K562 (cell line): ENCODE results near the gene LUC7L. TPM values are rescaled to one million over a fixed set of nuclear protein-coding genes. Genes with fewer than 3 reads are reported as not detected.

Experiments
- ATAC-seq: fragments of 200-7000 bp; cut with Tn5 transposase; 3 replicates; pipeline ENCODE4 v1.9.1; 2020; ENCODE audit warnings: moderate library complexity
- BruUV-seq: library from RNA; stranded (reverse); fragments of 400-500 nt; replicated peaks from 2 replicates; lab custom pipeline; 2021; lab: Mats Ljungman, UMichigan
- CTCF ChIA-PET: fragments of 300-600 bp; formaldehyde crosslinking; extraction: SDS; loops from one replicate; lab custom pipeline; 2021; ENCODE audit warnings: low intra/inter-chr PET ratio; lab: Yijun Ruan, JAX
- POLR2A ChIA-PET: fragments of 300-600, 350-650 bp; sonication (Branson Sonifier 250); formaldehyde crosslinking; extraction: SDS; loops from one replicate; lab custom pipeline; 2021; ENCODE audit warnings: antibody characterized with exemption, inconsistent platforms; lab: Yijun Ruan, JAX
- DNase-seq, 4 experiments: peaks; one replicate each; pipeline versions ENCODE4 v3.0.0 to v3.0.0-alpha.2; 2011 to 2018; ENCODE audit warnings: low spot score in 3 of 4, mixed read lengths in 3 of 4; ENCODE audit errors: extremely low read depth in 1 of 4
- FAIRE-seq: peaks from 2 replicates; lab custom pipeline; 2011; peaks lifted over from hg19 to GRCh38; lab: Jason Lieb, UNC
- H2AFZ ChIP-seq: 2 replicates; pipeline ENCODE4 v1.6.0; 2011; ENCODE audit warnings: low read depth, low read length, control low read depth, inconsistent platforms
- H3K27ac ChIP-seq: fragments of 200-600 bp; 3 replicates; pipeline ENCODE4 v1.8.0; 2011; ENCODE audit warnings: low read depth, mild to moderate bottlenecking, control low read depth, inconsistent platforms, low read length, moderate library complexity, mixed read lengths; ENCODE audit errors: extremely low read depth
- H3K27me3 ChIP-seq, 2 experiments: fragments of 300-600 bp in 1 of 2; 2 replicates in 1 of 2; 3 replicates in 1 of 2; pipeline versions ENCODE4 v1.6.0 to v1.8.0; 2011; ENCODE audit warnings: inconsistent platforms in 2 of 2, low read length in 2 of 2, mild to moderate bottlenecking in 1 of 2, mixed read lengths in 1 of 2, moderate library complexity in 1 of 2; ENCODE audit not compliant: control insufficient read depth in 2 of 2, insufficient read depth in 2 of 2
- H3K36me3 ChIP-seq: fragments of 300-600 bp; 3 replicates; pipeline ENCODE4 v1.8.0; 2011; ENCODE audit warnings: mild to moderate bottlenecking, low read length, inconsistent platforms; ENCODE audit not compliant: control insufficient read depth, insufficient read depth
- H3K4me1 ChIP-seq, 2 experiments: fragments of 200-600 bp in 1 of 2; replicated peaks in 1 of 2; 2 replicates in 1 of 2; 3 replicates in 1 of 2; pipeline versions ENCODE4 v1.5.1 to v1.8.0; 2011; ENCODE audit warnings: inconsistent platforms in 2 of 2, low read length in 2 of 2, mild to moderate bottlenecking in 1 of 2, mixed read lengths in 1 of 2, moderate library complexity in 1 of 2; ENCODE audit not compliant: control insufficient read depth in 2 of 2, insufficient read depth in 2 of 2
- H3K4me2 ChIP-seq: 2 replicates; pipeline ENCODE4 v1.6.1; 2011; ENCODE audit warnings: low read length, control low read depth, inconsistent platforms, mixed read lengths; ENCODE audit not compliant: insufficient read depth
- H3K4me3 ChIP-seq: fragments of 200-600 bp; sonication (generic), shearing (Covaris generic); 2 replicates; pipeline ENCODE4 v1.5.1; 2016; ENCODE audit warnings: control low read depth, inconsistent platforms
- H3K79me2 ChIP-seq: fragments of 200-600 bp; 3 replicates; pipeline ENCODE4 v1.8.0; 2011; ENCODE audit warnings: low read length, inconsistent platforms; ENCODE audit not compliant: control insufficient read depth, insufficient read depth
- H3K9ac ChIP-seq, 2 experiments: 2 replicates each; pipeline versions ENCODE4 v1.6.0 to v1.6.1; 2011; ENCODE audit warnings: low read depth in 2 of 2, low read length in 2 of 2, control low read depth in 1 of 2, inconsistent platforms in 1 of 2, mild to moderate bottlenecking in 1 of 2, mixed read lengths in 1 of 2; ENCODE audit not compliant: insufficient read depth in 1 of 2
- H3K9me1 ChIP-seq: one replicate; pipeline ENCODE4 v1.6.0; 2011; ENCODE audit warnings: inconsistent platforms, mild to moderate bottlenecking, low read length, moderate library complexity; ENCODE audit not compliant: control insufficient read depth, insufficient read depth
- H3K9me3 ChIP-seq: replicated peaks from 2 replicates; pipeline ENCODE4 v1.5.1; 2011; ENCODE audit warnings: low read depth, low read length, inconsistent platforms; ENCODE audit not compliant: control insufficient read depth, insufficient read depth
- H4K20me1 ChIP-seq: replicated peaks from 2 replicates; pipeline ENCODE4 v1.6.1; 2011; ENCODE audit warnings: low read length, inconsistent platforms, mixed read lengths; ENCODE audit not compliant: control insufficient read depth, insufficient read depth
- AFF1 ChIP-seq, 2 experiments: fragments of 450-650 bp; IDR thresholded peaks; 2 replicates each; pipeline ENCODE4 v1.6.1; 2018; ENCODE audit warnings: mild to moderate bottlenecking in 2 of 2, low read depth in 1 of 2; ENCODE audit not compliant: partially characterized antibody in 2 of 2
- BACH1 ChIP-seq: fragments of 200-800 bp; sonication (Bioruptor generic); IDR thresholded peaks from 2 replicates; pipeline ENCODE4 v1.6.1; 2016; ENCODE audit warnings: missing genetic modification characterization, missing compliant biosample characterization
- CEBPB ChIP-seq: fragments of 450-650 bp; IDR thresholded peaks from 2 replicates; pipeline ENCODE4 v1.6.1; 2016; ENCODE audit warnings: missing genetic modification characterization, missing compliant biosample characterization
- CTBP1 ChIP-seq: fragments of 450-650 bp; IDR thresholded peaks from 2 replicates; pipeline ENCODE4 v1.6.1; 2016; ENCODE audit warnings: borderline replicate concordance
- EP400 ChIP-seq: fragments of 450-650 bp; IDR thresholded peaks from 2 replicates; pipeline ENCODE4 v1.6.1; 2017; ENCODE audit warnings: antibody characterized with exemption, mild to moderate bottlenecking, moderate library complexity
- FOXK2 ChIP-seq, 2 experiments: fragments of 450-650 bp; IDR thresholded peaks in 1 of 2; conservative IDR thresholded peaks in 1 of 2; 2 replicates each; pipeline ENCODE4 v1.6.1; 2016; ENCODE audit warnings: low read depth in 2 of 2, mild to moderate bottlenecking in 1 of 2
- HDAC2 ChIP-seq: fragments of 450-650 bp; IDR thresholded peaks from 2 replicates; pipeline ENCODE4 v1.6.1; 2016; ENCODE audit warnings: mild to moderate bottlenecking
- LCOR ChIP-seq: sonication (generic); formaldehyde crosslinking; IDR thresholded peaks from 2 replicates; pipeline ENCODE4 v1.8.0; 2022; ENCODE audit warnings: mild to moderate bottlenecking, missing genetic modification reagents
- MAZ ChIP-seq, 2 experiments: fragments of 450-650 bp in 1 of 2; sonication (generic) in 1 of 2; formaldehyde crosslinking; IDR thresholded peaks in 1 of 2; conservative IDR thresholded peaks in 1 of 2; 2 replicates each; pipeline versions ENCODE4 v1.4.0 to v1.5.0; 2020; ENCODE audit warnings: mild to moderate bottlenecking in 1 of 2, missing genetic modification reagents in 1 of 2
- NCOR1 ChIP-seq: fragments of 450-650 bp; IDR thresholded peaks from 2 replicates; pipeline ENCODE4 v1.6.1; 2016; ENCODE audit warnings: mild to moderate bottlenecking, moderate library complexity
- NFIC ChIP-seq: fragments of 450-650 bp; IDR thresholded peaks from 2 replicates; pipeline ENCODE4 v1.6.1; 2017; ENCODE audit warnings: mild to moderate bottlenecking, inconsistent platforms
- RBM25 ChIP-seq: fragments of 200-400 bp; formaldehyde crosslinking; IDR thresholded peaks from 2 replicates; pipeline ENCODE4 v1.6.1; 2018; ENCODE audit warnings: low read length, low read depth, moderate library complexity; ENCODE audit not compliant: severe bottlenecking
- SMARCA4 ChIP-seq: fragments of 450-650 bp; IDR thresholded peaks from 2 replicates; pipeline ENCODE4 v1.6.1; 2016
- ZBTB12 ChIP-seq: fragments of 250-450 bp; sonication (Bioruptor Pico); IDR thresholded peaks from 2 replicates; pipeline ENCODE4 v1.4.0; 2020
- ZBTB9 ChIP-seq: fragments of 450-650 bp; formaldehyde crosslinking; IDR thresholded peaks from 2 replicates; pipeline ENCODE4 v1.4.0; 2020; ENCODE audit warnings: mild to moderate bottlenecking, moderate library complexity
- ZEB2 ChIP-seq: fragments of 450-650 bp; IDR thresholded peaks from 2 replicates; pipeline ENCODE4 v1.6.1; 2016
- ZFX ChIP-seq: sonication (generic); formaldehyde crosslinking; IDR thresholded peaks from 2 replicates; pipeline ENCODE4 v1.8.0; 2022; ENCODE audit warnings: mild to moderate bottlenecking, missing genetic modification reagents, moderate library complexity
- ZNF408 ChIP-seq: fragments of 250-450 bp; sonication (Bioruptor Pico); IDR thresholded peaks from 2 replicates; pipeline ENCODE4 v1.4.0; 2020; ENCODE audit warnings: low read depth, mild to moderate bottlenecking, moderate library complexity
- WGBS: fragments of 100-300 bp; shearing (Covaris generic); methylation state at CpG from one replicate; pipeline ENCODE4 v1.1.6; 2016; ENCODE audit warnings: low coverage, mixed read lengths; ENCODE audit not compliant: insufficient coverage; ENCODE audit errors: missing lambda C conversion rate; 5-methylcytosine and 5-hydroxymethylcytosine counted together
- in situ Hi-C: fragments of 300-500 bp; cut with MboI; formaldehyde crosslinking; loops from 4 replicates; pipeline ENCODE4 v1.15.0; 2018; ENCODE audit warnings: inconsistent platforms, mixed read lengths
- intact Hi-C: fragments of 100-400 bp; cut with micrococcal nuclease; formaldehyde crosslinking; loops from 2 replicates; pipeline ENCODE4 v1.14.2; 2022
- polyA plus RNA-seq, 8 experiments: library from polyadenylated mRNA; depleted of rRNA in 4 of 8; stranded (reverse) in 5 of 8; unstranded in 3 of 8; fragments of >200 nt; fragmentation: Nextera tagmentation in 2 of 8; fragmentation: Illumina TruSeq in 1 of 8; extraction: Ambion mirVana in 2 of 8; extraction: Trizol in 1 of 8; gene quantifications; 2 replicates each; pipeline versions ENCODE4 v1.2.1 to v1.2.3, GENCODE V29; 2011 to 2014; ENCODE audit warnings: inconsistent platforms in 1 of 8, missing spikeins in 1 of 8
- total RNA-seq, 7 experiments: library from RNA; depleted of rRNA in 6 of 7; stranded (reverse); fragments of >200 nt in 6 of 7; fragmentation: Illumina TruSeq in 2 of 7; extraction: Trizol in 2 of 7; gene quantifications; 2 replicates each; pipeline versions ENCODE4 v1.2.1 to v1.2.3, GENCODE V29; 2011 to 2021; ENCODE audit warnings: low replicate concordance in 1 of 7

Gene LUC7L
- total and polyA plus RNA-seq, 9 of the 15 experiments (the other 6 are each of a cell fraction or from before 2014, with no cell fraction given): 1.7 to 93.3 (median 59.5) TPM

- intact Hi-C loops: no loop called here
- Histone ChIP-seq H3K9me3 (no peaks in the 10 kb centered on the region), H3K27me3 (no peaks in the 10 kb centered on the region), H2AFZ (peak overlapping the region; percentile 79), H3K36me3 (no peaks in the 10 kb centered on the region), H3K79me2 (no peaks in the 10 kb centered on the region), H3K4me1 (peaks cover 46 to 53% of the 10 kb centered on the region in 2 experiments), H3K9me1 (no peaks in the 10 kb centered on the region), H3K9ac (peak overlapping the region in 1 of 2 experiments; percentile 42; a peak in 3 of 4 replicates), H3K4me2 (peak overlapping the region; percentile 74), H3K4me3 (no peak overlapping the region), H3K27ac (peak overlapping the region; percentile 64), H4K20me1 (no peaks in the 10 kb centered on the region)
- ChIA-PET POLR2A (no interaction called here), CTCF (no interaction called here)
- peak; percentile 19 for ATAC-seq
- peak; percentile 44 to 87 (median 56) for DNase-seq
- 5% methylated on average over 13 of the region's 14 CpGs for WGBS
- no TSS peak for BruUV-seq
- in situ Hi-C loops: no loop called here
- peak; percentile 81 for FAIRE-seq
- TF ChIP-seq MAZ (CRISPR knock-in tag; conservative IDR thresholded peaks at IDR 0.05 in 1 of 2, IDR thresholded peaks at IDR 0.05 in 1 of 2) (peak in 1 of 2 experiments; percentile 44; a peak in 2 of 4 replicates), BACH1 (tag) (no peak), CEBPB (tag) (peak; percentile 99), SMARCA4 (peak; percentile 72; the same call in 1 of the 2 replicates), NCOR1 (peak; percentile 64), HDAC2 (peak; percentile 95), AFF1 (IDR thresholded peaks at IDR 0.05; ENCODE audit: low read depth in 1 of 2, partially characterized antibody in 2 of 2) (no peak), EP400 (peak; percentile 53), ZFX (peak; percentile 27; the same call in 1 of the 2 replicates), LCOR (CRISPR knock-in tag) (peak; percentile 72), ZBTB9 (CRISPR knock-in tag) (0 out of 2 replicates have a peak, but pooled peaks have one; percentile 37), ZEB2 (0 out of 2 replicates have a peak, but pooled peaks have one; percentile 12), ZNF408 (CRISPR knock-in tag) (no peak), ZBTB12 (CRISPR knock-in tag) (peak; percentile 61), FOXK2 (conservative IDR thresholded peaks at IDR 0.05 in 1 of 2, IDR thresholded peaks at IDR 0.05 in 1 of 2; ENCODE audit: low read depth in 2 of 2) (peak in 1 of 2 experiments; percentile 26; a peak in 2 of 4 replicates), RBM25 (peak; percentile 87), CTBP1 (peak; percentile 81; the same call in 1 of the 2 replicates), NFIC (peak; percentile 41)
These were observed 84.4 kb downstream of the LUC7L start for GRCh38 chr16:144797-145252.
